ENCODE data around the gene VAC14. TPM values are rescaled to one million over a fixed set of nuclear protein-coding genes. Genes with fewer than 3 reads are reported as not detected.

Gene VAC14
- polyA plus RNA-seq, 1 of the 3 experiments (the other 2 are of a cell fraction): 33.2 TPM

- Histone ChIP-seq H3K9ac (no peak overlapping the region), H3K4me3 (ENCODE audit: low read depth in 2 of 2, low read length in 1 of 2) (no peak overlapping the region), H3K4me1 (ENCODE audit: control insufficient read depth in 1 of 2, insufficient read depth in 2 of 2, low read depth in 1 of 2, low read length in 1 of 2) (peaks cover 22 to 43% of the 10 kb centered on the region in 2 experiments), H3K27ac (ENCODE audit: low read depth in 2 of 2, low read length in 1 of 2) (no peak overlapping the region), H4K20me1 (ENCODE audit: insufficient read depth) (no peaks in the 10 kb centered on the region), H3F3A (replicated peaks; ENCODE audit: insufficient read depth) (no peaks in the 10 kb centered on the region), H3K79me2 (ENCODE audit: insufficient read depth) (no peaks in the 10 kb centered on the region), H3K27me3 (ENCODE audit: insufficient read depth) (no peaks in the 10 kb centered on the region), H2AFZ (ENCODE audit: low read depth) (no peak overlapping the region), H3K4me2 (no peak overlapping the region), H3K36me3 (replicated peaks in 1 of 2; ENCODE audit: control insufficient read depth in 1 of 2, insufficient read depth in 2 of 2, low read length in 1 of 2) (peaks cover 0 to 6% of the 10 kb centered on the region in 2 experiments), H3K9me3 (no peaks in the 10 kb centered on the region), H3K9me2 (no peaks in the 10 kb centered on the region)
- ChIA-PET POLR2A (no interaction called here), CTCF (interaction anchor here (1.1 to 2.6 kb wide), 3 partner anchors 8 to 55 kb away, joined by 5 to 9 read pairs (median 8); no protein-coding TSS in a partner anchor)
- TF ChIP-seq ELF1 (IDR thresholded peaks at IDR 0.05) (no peak), RFX5 (IDR thresholded peaks at IDR 0.05; ENCODE audit: low read length) (no peak)
- TF ChIP-seq, protein P1, sequence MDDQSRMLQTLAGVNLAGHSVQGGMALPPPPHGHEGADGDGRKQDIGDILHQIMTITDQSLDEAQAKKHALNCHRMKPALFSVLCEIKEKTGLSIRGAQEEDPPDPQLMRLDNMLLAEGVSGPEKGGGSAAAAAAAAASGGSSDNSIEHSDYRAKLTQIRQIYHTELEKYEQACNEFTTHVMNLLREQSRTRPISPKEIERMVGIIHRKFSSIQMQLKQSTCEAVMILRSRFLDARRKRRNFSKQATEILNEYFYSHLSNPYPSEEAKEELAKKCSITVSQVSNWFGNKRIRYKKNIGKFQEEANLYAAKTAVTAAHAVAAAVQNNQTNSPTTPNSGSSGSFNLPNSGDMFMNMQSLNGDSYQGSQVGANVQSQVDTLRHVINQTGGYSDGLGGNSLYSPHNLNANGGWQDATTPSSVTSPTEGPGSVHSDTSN (IDR thresholded peaks at IDR 0.05): no peak
- WGBS (ENCODE audit: low lambda C conversion rate): 98% methylated on average over 4 of the region's 4 CpGs
- DNase-seq: no peak
Measured at GRCh38 chr16:70734522-70735095, 66.3 kb downstream of the VAC14 start.

DNA sequence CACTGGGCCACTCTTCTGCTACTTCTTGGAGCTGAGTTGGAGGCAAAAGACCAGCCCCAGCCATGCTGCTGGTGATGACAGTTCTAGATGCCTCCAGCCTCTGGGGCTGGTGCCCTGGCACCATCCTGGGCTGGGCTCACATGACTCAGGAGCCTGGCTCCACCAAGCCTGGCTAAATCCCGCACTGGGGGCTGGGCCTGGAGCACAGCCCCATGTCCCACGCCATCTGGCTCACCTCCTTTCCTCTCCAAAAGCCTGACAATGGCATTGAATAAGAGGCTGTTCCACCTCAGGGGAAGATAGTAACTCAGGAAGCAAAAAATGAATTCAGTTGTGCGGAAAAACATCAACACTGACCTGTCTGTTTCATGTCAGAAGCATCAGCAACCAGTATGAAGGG is 70.0 kb downstream of the VAC14 start:
- no peak overlapping the region for H3K4me3 ChIP-seq (ENCODE audit: low read depth in 2 of 2, low read length in 1 of 2)
- POLR2A ChIA-PET: no interaction called here
- peaks cover 0 to 12% of the 10 kb centered on the region in 2 experiments for H3K36me3 ChIP-seq (replicated peaks in 1 of 2; ENCODE audit: control insufficient read depth in 1 of 2, insufficient read depth in 2 of 2, low read length in 1 of 2)
- 78% methylated on average over 3 of the region's 3 CpGs for WGBS (ENCODE audit: low lambda C conversion rate)
- no peaks in the 10 kb centered on the region for H3K79me2 ChIP-seq (ENCODE audit: insufficient read depth)
- no peaks in the 10 kb centered on the region for H3K9me2 ChIP-seq
- no peak for TF ChIP-seq SMC3 (IDR thresholded peaks at IDR 0.05; ENCODE audit: low read depth, low read length)
- H3K27me3 ChIP-seq (ENCODE audit: insufficient read depth): no peaks in the 10 kb centered on the region
- no peaks in the 10 kb centered on the region for H3K9me3 ChIP-seq
- H4K20me1 ChIP-seq (ENCODE audit: insufficient read depth): no peaks in the 10 kb centered on the region
- CTCF ChIA-PET: interaction anchor here (0.9 to 1.2 kb wide), 2 partner anchors 11 to 40 kb away, joined by 3 to 6 read pairs; no protein-coding TSS in a partner anchor
- H3K4me1 ChIP-seq (ENCODE audit: control insufficient read depth in 1 of 2, insufficient read depth in 2 of 2, low read depth in 1 of 2, low read length in 1 of 2): peaks cover 4 to 17% of the 10 kb centered on the region in 2 experiments; a peak in 2 of 4 replicates
- no peak for DNase-seq
- H3K4me2 ChIP-seq: no peak overlapping the region
- H3K9ac ChIP-seq: no peak overlapping the region
- H3K27ac ChIP-seq (ENCODE audit: low read depth in 2 of 2, low read length in 1 of 2): no peak overlapping the region
- H3F3A ChIP-seq (replicated peaks; ENCODE audit: insufficient read depth): no peaks in the 10 kb centered on the region
- no peak overlapping the region for H2AFZ ChIP-seq (ENCODE audit: low read depth)

DNA sequence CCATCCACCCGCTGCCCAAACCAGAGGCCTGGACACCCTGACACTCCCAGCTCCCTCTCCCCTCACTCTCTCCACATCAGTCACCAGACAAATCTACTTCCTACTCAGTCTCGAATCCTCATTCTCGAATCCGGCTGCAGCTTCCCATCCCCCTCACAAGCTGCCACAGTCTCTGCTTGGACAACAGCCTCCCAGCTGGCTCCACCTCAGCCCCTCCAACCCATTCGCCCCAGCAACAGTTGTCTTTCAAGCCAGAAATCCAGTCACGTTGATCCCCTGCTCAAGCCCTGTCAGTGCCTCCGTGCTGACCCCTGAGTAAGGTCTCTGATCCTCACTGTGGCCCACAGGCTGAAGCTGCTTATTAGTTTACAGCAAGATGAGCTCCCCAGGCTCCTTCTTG is 70.9 kb downstream of the VAC14 start:
- H2AFZ ChIP-seq (ENCODE audit: low read depth): no peak overlapping the region
- no peak for TF ChIP-seq NRF1 (IDR thresholded peaks at IDR 0.05; ENCODE audit: low read depth, low read length)
- TF ChIP-seq, protein P2, sequence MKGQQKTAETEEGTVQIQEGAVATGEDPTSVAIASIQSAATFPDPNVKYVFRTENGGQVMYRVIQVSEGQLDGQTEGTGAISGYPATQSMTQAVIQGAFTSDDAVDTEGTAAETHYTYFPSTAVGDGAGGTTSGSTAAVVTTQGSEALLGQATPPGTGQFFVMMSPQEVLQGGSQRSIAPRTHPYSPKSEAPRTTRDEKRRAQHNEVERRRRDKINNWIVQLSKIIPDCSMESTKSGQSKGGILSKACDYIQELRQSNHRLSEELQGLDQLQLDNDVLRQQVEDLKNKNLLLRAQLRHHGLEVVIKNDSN (IDR thresholded peaks at IDR 0.05; ENCODE audit: borderline replicate concordance, low read depth): no peak
- no peak for TF ChIP-seq FOXM1 (IDR thresholded peaks at IDR 0.05; ENCODE audit: low read depth)
- TF ChIP-seq SIN3A (IDR thresholded peaks at IDR 0.05; ENCODE audit: borderline replicate concordance, low read depth, low read length): no peak
- no peak for TF ChIP-seq RFX5 (IDR thresholded peaks at IDR 0.05; ENCODE audit: low read length)
- TF ChIP-seq REST (IDR thresholded peaks at IDR 0.05; ENCODE audit: low read depth, low read length): no peak
- TF ChIP-seq NFIC (IDR thresholded peaks at IDR 0.05; ENCODE audit: borderline replicate concordance): no peak
- ChIA-PET POLR2A (no interaction called here), CTCF (interaction anchor here (1.2 kb wide), 1 partner anchor 41 kb away, joined by 6 read pairs; no protein-coding TSS in a partner anchor)
- no peaks in the 10 kb centered on the region for H3K9me3 ChIP-seq
- H3K79me2 ChIP-seq (ENCODE audit: insufficient read depth): no peaks in the 10 kb centered on the region
- H3K4me1 ChIP-seq (ENCODE audit: control insufficient read depth in 1 of 2, insufficient read depth in 2 of 2, low read depth in 1 of 2, low read length in 1 of 2): peaks cover 0 to 18% of the 10 kb centered on the region in 2 experiments; a peak in 1 of 4 replicates
- no peaks in the 10 kb centered on the region for H4K20me1 ChIP-seq (ENCODE audit: insufficient read depth)
- no peak overlapping the region for H3K4me2 ChIP-seq
- no peak overlapping the region for H3K27ac ChIP-seq (ENCODE audit: low read depth in 2 of 2, low read length in 1 of 2)
- H3K36me3 ChIP-seq (replicated peaks in 1 of 2; ENCODE audit: control insufficient read depth in 1 of 2, insufficient read depth in 2 of 2, low read length in 1 of 2): peaks cover 0 to 12% of the 10 kb centered on the region in 2 experiments
- H3K4me3 ChIP-seq (ENCODE audit: low read depth in 2 of 2, low read length in 1 of 2): no peak overlapping the region
- H3F3A ChIP-seq (replicated peaks; ENCODE audit: insufficient read depth): no peaks in the 10 kb centered on the region
- no peak overlapping the region for H3K9ac ChIP-seq
- 91% methylated on average over 7 of the region's 7 CpGs for WGBS (ENCODE audit: low lambda C conversion rate)
- no peak for DNase-seq
- no peaks in the 10 kb centered on the region for H3K27me3 ChIP-seq (ENCODE audit: insufficient read depth)
- no peaks in the 10 kb centered on the region for H3K9me2 ChIP-seq

Measured in SK-N-SH (cell line).